ENCODE results near the gene CRX.
"Not testable (repeated sequence)": the region's sequence is repeated elsewhere in the genome, so short reads cannot be mapped to it uniquely, and the experiment has no call there.

The CRX gene

DNA sequence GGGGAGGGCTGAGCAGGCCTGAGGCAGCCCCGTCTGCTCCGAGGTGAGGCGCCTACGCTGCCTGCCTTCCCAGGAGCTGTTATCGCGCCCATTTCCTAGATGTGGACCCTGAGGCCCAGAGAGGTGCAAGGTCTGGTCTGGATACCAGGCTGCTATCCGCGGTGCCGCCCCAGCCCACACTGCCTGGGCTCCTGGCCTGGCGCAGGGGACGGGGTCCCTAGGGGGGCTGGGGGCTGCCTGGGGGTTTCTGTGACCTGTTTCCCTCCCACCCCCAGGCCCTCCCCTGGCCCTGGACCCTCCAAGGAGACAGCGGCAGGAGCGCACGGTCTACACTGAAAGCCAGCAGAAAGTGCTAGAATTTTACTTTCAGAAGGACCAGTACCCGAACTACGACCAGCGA, 38.1 kb downstream of the CRX start:
- DNase-seq (ENCODE audit: low read depth), result not testable (repeated sequence)

DNA sequence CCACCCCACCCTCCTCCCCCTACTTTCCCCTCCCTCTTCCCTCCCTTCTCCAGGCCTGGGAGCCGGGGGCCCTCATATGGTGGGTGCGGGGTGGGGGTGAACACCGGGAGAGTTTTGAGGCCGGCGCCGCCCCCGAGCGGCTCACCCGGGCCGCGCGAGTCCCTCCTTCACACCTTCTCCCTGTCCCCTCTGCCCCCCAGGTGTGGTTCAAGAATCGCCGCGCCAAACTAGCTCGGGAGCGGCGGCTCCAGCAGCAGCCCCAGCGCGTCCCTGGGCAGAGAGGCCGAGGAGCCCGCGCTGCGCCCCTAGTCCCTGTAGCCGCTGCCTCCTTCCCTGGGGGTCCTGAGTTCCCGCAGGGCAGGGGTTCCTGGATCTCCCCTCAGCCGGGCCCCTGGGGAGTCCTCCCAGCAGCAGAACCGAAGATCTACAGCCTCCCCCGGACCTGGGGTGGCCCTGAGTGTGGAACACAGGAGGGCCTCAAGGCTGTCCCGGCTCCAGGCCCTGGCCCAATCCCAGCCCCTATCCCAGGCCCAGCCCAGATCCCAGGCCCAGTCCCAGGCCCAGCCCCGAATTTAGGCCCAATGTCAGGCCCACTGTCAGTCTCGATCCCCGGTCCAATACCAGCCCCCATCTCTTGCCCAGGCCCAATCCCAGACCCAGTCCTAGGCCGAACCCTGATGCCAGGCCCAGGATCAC, 39.0 kb downstream of the CRX start:
- no peak for DNase-seq (ENCODE audit: low read depth)

DNA sequence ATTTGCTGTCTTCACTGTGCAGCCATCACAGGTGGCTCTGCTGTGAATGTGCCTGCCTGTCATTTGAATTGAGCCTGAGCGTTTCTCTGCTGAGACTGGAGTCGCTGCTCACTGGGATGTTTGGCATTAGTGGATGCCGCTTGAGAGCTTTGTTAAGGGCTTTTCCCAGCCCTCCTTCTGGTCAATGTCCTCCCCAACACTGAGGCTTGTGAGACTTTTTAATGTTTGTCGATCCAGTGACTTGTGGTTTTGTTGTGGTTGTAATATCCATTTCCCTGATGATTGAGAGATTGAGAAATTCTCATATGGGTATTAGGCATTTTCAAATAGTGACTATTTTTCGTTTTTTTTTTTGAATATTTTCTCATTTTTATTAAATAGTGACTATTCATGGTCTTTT, 39.9 kb downstream of the CRX start:
- no peak for DNase-seq (ENCODE audit: low read depth)

DNA sequence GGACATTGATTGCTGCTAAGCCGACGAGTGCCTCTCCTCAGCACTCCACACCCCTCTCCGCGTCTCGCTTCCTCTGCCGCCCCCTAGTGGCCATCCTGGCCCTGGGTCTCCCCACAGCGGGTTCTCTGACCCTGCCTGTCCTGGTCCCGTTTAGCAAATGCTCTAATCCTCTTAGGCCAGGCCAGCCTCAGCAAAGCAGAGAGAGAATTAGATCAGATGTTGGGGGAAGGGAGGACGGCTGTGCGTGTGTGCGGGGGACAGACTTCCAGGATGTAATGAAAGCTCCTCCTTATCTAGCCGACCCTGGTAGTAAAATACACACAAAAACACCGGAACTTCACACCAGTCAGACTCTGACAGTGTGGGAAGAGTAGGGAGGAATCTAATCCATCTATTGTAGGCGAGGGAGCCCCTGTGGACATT, 41.8 kb downstream of the CRX start:
- DNase-seq (ENCODE audit: low read depth), result peak; percentile 72

DNA sequence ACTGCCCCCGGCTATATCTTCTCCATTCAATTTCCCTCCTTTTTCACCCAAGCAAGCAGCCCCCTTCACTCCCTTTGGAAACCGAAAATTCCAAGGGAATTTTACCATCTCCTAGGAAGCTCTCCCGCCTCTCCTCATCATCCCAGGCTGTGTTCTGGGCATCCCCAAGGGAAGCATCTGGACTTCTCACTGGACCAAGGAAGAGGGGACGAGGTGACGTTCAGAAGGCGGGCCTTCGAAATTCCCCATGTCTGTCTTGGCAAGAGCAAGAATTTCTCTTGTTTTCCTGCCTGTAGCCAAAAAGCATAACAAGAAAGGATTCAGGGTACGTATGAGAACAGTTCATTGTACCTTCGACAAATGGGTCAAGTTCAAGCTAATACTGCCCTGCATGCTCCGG, 43.4 kb downstream of the CRX start:
- DNase-seq (ENCODE audit: low read depth), result no peak

DNA sequence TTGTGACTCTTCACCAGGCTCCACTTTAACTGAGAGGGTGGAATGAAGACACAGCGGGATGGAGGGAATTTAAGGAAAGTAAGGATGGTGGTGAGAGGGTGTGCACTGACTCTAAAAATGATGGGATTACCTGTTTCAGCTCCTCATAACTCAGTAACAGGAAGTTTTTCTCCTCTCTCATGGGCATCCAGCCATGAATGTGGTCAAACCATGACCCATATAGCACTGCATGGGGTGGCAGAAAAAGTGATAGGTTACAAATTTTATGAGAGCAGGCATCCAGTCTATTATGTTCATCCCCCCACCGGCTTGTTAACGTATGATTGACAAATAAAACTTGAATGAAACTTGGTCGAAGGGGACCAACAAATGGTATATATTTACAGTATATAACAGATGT, 57.2 kb downstream of the CRX start:
- no peak for DNase-seq (ENCODE audit: low read depth)

DNA sequence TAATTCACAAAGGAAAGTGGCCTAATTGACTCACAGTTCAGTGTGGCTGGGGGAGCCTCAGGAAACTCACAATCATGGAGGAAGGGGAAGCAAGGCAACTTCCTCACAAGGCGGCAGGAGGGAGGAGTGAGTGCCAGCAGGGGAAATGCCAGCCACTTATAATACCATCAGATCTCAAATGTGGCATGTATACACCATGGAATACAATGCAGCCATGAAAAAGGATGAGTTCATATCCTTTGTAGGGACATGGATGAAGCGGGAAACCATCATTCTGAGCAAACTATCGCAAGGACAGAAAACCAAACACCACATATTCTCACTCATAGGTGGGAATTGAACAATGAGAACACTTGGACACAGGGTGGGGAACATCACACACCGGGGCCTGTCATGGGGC, 57.6 kb downstream of the CRX start:
- not testable (repeated sequence) for DNase-seq (ENCODE audit: low read depth)

DNA sequence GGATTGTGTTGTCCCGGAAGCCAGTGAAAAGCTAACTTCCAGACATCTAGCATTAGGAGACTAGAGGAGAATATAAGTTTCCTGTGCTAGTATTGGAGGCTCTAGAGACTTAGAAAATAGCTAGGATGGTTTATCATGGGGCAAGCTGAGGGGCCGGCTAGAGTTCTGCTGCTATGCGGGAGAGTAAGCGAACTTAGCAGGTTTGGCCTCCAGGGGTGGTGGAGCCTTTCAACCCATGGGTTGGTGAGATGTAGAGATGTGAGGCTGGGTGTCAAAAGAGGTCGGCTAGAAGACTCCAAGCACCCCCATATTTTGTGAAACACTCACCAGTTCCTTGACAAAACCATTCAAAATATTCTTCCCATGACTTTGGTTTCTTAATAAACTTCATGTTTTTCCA, 60.0 kb downstream of the CRX start:
- DNase-seq (ENCODE audit: low read depth), result no peak

DNA sequence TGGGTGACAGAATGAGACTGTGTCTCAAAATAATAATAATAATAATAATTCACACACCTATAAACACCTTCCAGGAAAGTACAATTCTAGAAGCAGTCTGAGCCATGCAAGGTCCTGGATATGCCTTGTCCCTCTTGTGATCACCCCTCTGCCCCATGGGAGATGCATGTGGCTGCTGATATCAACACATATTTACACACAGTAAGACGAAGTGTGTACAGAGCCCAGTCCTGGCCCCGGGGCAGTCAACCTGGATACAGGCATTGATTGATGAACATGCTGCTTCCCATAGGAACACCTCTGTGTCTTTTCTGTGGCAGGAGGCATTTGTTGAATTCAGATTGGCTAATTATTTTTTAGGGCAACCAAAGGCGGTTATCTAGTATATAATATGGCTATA, 61.2 kb downstream of the CRX start:
- no peak for DNase-seq (ENCODE audit: low read depth)

DNA sequence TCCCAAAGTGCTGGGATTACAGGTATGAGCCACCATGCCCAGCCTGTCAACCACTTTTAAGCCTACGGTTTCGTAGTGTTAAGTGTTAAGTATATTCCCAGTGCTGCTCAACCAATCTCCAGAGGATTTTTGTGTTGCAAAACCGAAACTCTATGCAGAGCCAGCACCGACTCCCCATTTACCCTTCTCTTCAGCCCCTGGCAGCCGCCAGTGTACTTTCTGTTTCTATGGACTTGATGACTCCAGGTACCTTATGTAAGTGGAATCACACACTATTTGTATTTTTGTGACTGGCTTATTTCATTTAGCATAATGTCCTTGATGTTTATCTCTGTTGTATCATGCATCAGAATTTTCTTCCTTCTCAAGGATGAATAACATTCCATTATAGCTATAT, 63.3 kb downstream of the CRX start:
- no peak for DNase-seq (ENCODE audit: low read depth)

DNA sequence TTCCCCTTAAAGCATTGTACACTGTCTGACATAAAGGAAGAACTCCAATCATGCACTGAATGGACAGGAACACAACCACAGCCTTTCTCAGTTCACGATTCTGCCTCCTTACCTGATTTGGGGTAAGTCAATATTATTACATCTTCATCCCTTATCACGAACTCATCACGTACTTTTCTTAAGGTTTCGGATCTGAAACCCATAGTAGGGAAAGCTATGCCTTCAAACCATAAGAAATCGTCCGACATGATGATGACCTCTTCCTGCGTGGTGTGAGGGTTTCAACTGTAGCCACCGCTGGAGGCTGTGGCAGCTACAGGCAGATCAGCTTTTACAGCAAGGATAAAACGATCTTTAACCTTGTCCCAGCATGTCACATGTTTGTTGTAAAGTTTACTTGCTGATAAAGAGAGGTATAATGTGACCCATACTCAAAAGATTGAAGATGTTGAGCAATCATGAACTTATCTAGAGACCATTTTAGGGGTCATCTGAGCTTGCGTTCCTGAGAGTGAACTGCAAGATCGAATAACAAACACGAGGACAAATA, 64.3 kb downstream of the CRX start, which contains the start of gene SULT2A1:
Gene SULT2A1 (minus strand): TSS at position 306 of the 550 bp plus-strand sequence. CDS start 58 bp downstream, at position 248.
- DNase-seq (ENCODE audit: low read depth), result no peak

DNA sequence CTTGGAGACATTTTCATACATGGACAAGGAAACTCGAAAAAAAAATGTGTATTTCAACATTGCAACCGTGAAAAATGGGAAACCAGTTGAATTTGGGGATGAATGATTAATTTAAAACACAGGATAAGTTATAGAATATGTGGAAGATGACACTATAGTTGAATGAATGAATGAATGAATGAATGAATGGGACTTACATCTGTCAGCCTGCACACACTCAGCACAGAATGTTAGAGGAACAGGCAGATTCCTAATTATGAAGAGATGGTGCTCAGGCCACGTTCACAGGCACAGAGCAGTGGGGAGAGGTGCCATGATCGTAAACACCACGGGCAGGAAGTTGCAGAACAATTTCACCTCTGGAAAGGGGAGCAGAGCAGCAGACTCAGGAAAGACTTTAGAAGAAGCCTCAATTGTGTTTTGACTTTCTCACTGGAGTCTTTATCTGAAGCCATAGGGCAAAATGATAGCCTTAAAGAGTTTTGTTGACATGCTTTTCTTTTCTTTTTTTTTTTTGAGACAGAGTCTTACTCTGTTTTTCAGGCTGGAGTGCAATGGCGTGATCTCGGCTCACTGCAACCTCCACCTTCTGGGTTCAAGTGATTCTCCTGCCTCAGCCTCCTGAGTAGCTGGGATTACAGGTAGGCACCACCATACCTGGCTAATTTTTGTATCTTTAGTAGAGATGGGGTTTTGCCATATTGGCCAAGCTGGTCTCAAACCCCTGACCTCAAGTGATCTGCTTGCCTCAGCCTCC, 69.3 kb downstream of the CRX start:
- no peak for DNase-seq (ENCODE audit: low read depth)

DNA sequence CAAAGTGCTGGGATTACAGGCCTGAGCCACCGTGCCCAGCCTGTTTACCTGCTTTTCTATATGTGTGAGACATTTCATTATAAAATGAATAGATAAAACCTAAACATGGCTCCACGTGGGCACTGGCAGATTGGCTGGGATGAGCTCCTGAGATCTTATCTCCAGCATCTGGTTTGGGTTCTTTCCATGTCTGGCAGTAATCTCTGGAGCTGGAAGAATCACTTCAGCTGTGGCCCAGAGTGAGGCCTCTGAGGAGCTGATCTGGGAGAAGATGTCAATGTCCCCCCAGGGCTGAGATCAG, 69.8 kb downstream of the CRX start:
- no peak for DNase-seq (ENCODE audit: low read depth)

DNA sequence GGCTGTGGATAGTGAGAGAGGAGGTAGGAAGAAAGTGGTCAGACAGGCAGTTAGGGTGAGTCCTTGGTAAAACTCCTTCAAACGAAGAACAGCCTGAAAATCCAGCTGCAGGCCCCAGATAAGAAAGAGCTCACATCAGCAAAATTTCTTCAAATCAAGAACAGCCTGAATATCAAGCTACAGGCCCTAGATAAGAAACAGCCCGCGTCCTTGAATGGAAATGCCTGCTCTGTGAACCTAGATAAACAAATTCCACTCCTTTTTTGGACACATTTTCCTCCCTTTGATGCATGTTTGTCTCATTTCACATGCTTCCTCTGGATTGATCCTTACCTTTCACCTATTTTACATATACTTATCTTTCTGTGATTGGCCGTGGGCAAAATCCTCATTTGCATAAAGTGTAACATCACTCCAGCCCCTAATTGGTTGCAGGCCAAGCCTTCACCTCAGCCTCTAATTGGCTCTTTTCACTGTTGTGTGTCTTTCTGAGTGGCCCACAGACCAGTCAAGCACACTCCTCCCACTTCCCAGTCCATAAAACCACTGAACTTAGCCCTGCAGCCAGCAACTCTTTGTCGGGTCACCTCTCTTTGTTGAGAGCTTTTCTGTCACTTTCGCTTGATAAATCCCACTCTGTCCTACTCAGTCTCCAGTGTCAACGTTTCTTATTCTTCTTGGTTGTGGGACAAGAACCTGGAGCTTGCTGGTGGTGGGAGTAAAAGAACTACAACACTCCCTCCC, 70.4 kb downstream of the CRX start:
- no peak for DNase-seq (ENCODE audit: low read depth)
